Measurements from ENCODE around the gene SPINK4. TPM values are rescaled to one million over a fixed set of nuclear protein-coding genes. Genes with fewer than 3 reads are reported as not detected.

Gene SPINK4
- polyA plus RNA-seq, 1 donor: not detected

DNA sequence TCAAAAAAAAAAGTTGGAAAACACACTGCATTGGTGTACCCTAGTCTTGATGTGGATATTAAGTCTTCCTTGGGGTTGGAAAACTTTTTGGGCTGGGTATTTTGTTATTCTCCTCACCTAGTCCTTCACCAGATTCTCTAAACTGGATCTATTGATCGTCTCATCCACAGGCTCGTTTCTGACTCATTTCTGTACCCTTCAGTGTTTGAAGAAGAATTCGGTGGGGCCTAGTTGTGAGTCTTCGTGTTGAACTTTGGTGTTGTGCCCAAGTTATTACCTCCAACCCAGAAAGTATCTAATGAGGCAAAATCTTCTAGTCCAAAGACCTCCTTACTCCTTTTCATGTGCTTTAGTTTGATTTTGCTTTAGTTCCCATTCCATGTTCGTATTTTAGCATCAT, 51.9 kb downstream of the SPINK4 start:
- no peak for DNase-seq (ENCODE audit: low read depth)

DNA sequence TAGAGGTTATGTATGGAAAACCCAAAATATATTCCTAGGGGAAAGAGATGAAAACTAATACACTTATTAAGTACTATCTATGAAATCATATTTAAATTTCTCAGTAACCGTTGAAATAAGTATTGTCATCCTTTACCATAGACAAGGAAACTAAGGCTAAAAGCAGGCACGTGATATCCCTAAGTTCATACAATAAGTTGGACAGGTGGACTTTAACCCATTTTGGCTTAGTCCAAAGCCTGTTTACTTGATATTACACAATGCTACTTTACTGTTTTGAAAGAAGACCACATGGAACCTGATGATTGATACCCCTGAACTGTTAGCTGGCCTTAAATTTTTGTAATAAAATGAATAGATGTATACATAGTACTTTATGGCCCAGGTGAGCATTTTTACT, 53.8 kb downstream of the SPINK4 start:
- DNase-seq (ENCODE audit: low read depth): no peak

DNA sequence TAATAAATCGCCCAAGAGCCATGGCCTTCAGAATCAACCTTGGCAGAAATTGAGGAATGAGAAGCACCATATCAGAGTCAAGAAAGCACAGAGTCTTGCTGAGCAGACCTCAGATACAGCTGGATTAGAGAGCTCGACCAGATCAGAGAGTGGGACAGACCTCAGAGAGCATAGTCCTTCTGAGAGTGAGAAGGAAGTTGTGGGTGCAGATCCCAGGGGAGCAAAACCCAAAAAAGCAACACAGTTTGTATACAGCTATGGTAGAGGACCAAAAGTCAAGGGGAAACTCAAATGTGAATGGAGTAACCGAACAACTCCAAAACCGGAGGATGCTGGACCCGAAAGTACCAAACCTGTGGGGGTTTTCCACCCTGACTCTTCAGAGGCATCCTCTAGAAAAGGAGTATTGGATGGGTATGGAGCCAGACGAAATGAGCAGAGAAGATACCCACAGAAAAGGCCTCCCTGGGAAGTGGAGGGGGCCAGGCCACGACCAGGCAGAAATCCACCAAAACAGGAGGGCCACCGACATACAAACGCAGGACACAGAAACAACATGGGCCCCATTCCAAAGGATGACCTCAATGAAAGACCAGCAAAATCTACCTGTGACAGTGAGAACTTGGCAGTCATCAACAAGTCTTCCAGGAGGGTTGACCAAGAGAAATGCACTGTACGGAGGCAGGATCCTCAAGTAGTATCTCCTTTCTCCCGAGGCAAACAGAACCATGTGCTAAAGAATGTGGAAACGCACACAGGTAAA, 54.9 kb downstream of the SPINK4 start:
- no peak for DNase-seq (ENCODE audit: low read depth)

DNA sequence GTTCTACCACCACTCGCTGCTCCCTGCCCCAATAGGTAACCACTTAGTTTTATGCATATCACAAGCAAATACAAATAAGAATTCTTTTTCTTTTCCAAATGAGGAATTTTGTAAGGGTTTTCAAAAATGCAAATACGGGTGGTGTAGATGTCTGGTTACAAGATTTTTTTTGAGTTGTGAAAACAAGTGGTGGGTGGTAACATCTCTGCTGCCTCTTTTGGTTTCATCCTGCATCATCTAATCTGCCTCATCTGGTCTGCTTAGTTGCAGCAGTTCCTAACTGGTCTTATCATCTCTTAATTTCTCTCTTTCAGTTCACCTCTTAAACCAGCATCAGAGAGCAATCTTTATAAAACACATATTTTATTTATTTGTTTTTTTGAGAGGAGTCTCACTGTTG, 55.6 kb downstream of the SPINK4 start:
- DNase-seq (ENCODE audit: low read depth): no peak

DNA sequence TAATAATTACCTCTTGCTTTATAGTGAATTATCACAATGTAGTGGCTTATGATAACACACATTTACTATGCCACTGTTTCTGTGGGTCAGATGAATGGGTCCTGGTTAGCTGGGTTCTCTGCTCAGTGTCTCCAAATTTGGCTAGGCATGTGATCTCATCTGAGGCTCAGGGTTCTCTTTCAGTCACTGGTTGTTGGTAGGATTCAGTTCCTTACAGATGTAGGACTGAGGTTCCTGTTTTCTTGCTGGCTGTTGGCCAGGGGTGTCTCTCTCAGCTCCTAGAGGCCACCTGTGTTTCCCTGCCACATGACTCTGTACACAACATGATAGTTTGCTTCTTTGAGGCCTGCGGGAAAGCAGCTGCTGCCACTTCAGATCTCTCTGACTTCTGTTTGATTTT, 57.5 kb downstream of the SPINK4 start:
- peak; percentile 20 for DNase-seq (ENCODE audit: low read depth)

Other genes starting within 250 kb of the SPINK4 start
- gene APTX, start 238.5 kb upstream of the SPINK4 start, polyA plus RNA-seq (ENCODE audit: insufficient read length): 22.1 TPM
- 86.8 TPM for gene DNAJA1, start 214.9 kb upstream of the SPINK4 start, polyA plus RNA-seq (ENCODE audit: insufficient read length)
- 16.3 TPM for gene SMU1, start 163.5 kb upstream of the SPINK4 start, polyA plus RNA-seq (ENCODE audit: insufficient read length)
- gene B4GALT1, start 72.8 kb upstream of the SPINK4 start, polyA plus RNA-seq (ENCODE audit: insufficient read length): 34.5 TPM
- 75.7 TPM for gene BAG1, start 24.5 kb downstream of the SPINK4 start, polyA plus RNA-seq (ENCODE audit: insufficient read length)
- 72.3 TPM for gene CHMP5, start 24.9 kb downstream of the SPINK4 start, polyA plus RNA-seq (ENCODE audit: insufficient read length)
- 26.0 TPM for gene NFX1, start 50.3 kb downstream of the SPINK4 start, polyA plus RNA-seq (ENCODE audit: insufficient read length)
- 1.9 TPM for gene AQP7, start 162.4 kb downstream of the SPINK4 start, polyA plus RNA-seq (ENCODE audit: insufficient read length)
- gene AQP3, start 207.4 kb downstream of the SPINK4 start, polyA plus RNA-seq (ENCODE audit: insufficient read length): 5.3 TPM
- gene NOL6, start 233.8 kb downstream of the SPINK4 start, polyA plus RNA-seq (ENCODE audit: insufficient read length): 20.8 TPM